H1 (cell line): Measurements from ENCODE around the gene ANKRD40CL. TPM values are rescaled to one million over a fixed set of nuclear protein-coding genes. Genes with fewer than 3 reads are reported as not detected.

ENCODE experiments used
- CTCF ChIA-PET: fragments of 300-600 bp; sonication (Branson Sonifier 250); formaldehyde crosslinking; loops from one replicate; lab custom pipeline; 2021; ENCODE audit not compliant: partially characterized antibody; lab: Charles Lee
- POLR2A ChIA-PET: fragments of 300-600 bp; sonication (Branson Sonifier 250); formaldehyde crosslinking; loops from one replicate; lab custom pipeline; 2021; ENCODE audit warnings: inconsistent platforms; ENCODE audit not compliant: partially characterized antibody; lab: Charles Lee
- DNase-seq, 2 experiments: peaks; one replicate each; pipeline versions ENCODE4 v3.0.0 to v3.0.0-alpha.2; 2010 to 2022; ENCODE audit warnings: low spot score in 2 of 2, low read depth in 1 of 2, mixed read lengths in 1 of 2
- FAIRE-seq: peaks from 2 replicates; lab custom pipeline; 2011; peaks lifted over from hg19 to GRCh38; lab: Jason Lieb, UNC
- H2AFZ ChIP-seq: 2 replicates; pipeline ENCODE4 v1.8.1; 2012; ENCODE audit warnings: low read length, inconsistent platforms
- H2AK5ac ChIP-seq: 2 replicates; pipeline ENCODE4 v1.6.1; 2013; ENCODE audit warnings: low read depth, low read length
- H2BK120ac ChIP-seq: replicated peaks from 2 replicates; pipeline ENCODE3; 2013; ENCODE audit warnings: low read depth, low read length, inconsistent platforms
- H2BK12ac ChIP-seq: 2 replicates; pipeline ENCODE4 v1.6.1; 2013; ENCODE audit warnings: low read depth, low read length
- H2BK15ac ChIP-seq: 2 replicates; pipeline ENCODE4 v1.6.1; 2013; ENCODE audit warnings: low read length
- H2BK20ac ChIP-seq: 2 replicates; pipeline ENCODE4 v1.6.1; 2013; ENCODE audit warnings: low read length
- H2BK5ac ChIP-seq: 2 replicates; pipeline ENCODE4 v1.6.1; 2013; ENCODE audit warnings: low read depth, low read length
- H3K14ac ChIP-seq: 2 replicates; pipeline ENCODE4 v1.6.1; 2013; ENCODE audit warnings: inconsistent platforms; ENCODE audit not compliant: insufficient read length
- H3K18ac ChIP-seq: 2 replicates; pipeline ENCODE4 v1.6.1; 2013; ENCODE audit warnings: low read length; ENCODE audit errors: extremely low read depth
- H3K23ac ChIP-seq: 2 replicates; pipeline ENCODE4 v1.6.1; 2013; ENCODE audit warnings: inconsistent platforms; ENCODE audit not compliant: insufficient read length
- H3K23me2 ChIP-seq: 2 replicates; pipeline ENCODE4 v1.6.1; 2013; ENCODE audit warnings: low read depth, low read length
- H3K27ac ChIP-seq: 2 replicates; pipeline ENCODE4 v1.6.1; 2011; ENCODE audit warnings: low read depth, low read length, inconsistent platforms
- H3K27me3 ChIP-seq, 4 experiments: replicated peaks in 1 of 4; 1 replicate in 1 of 4; 2 replicates in 3 of 4; pipeline versions ENCODE4 v1.6.1 to v1.8.1; 2011 to 2013; ENCODE audit warnings: low read length in 3 of 4, mild to moderate bottlenecking in 3 of 4, inconsistent platforms in 2 of 4, mixed read lengths in 2 of 4, moderate library complexity in 1 of 4; ENCODE audit not compliant: control insufficient read depth in 3 of 4, insufficient read depth in 3 of 4; ENCODE audit errors: extremely low read depth in 1 of 4
- H3K36me3 ChIP-seq, 4 experiments: 2 replicates each; pipeline versions ENCODE4 v1.6.1 to v1.8.1; 2011 to 2013; ENCODE audit warnings: mild to moderate bottlenecking in 4 of 4, low read length in 3 of 4, moderate library complexity in 2 of 4, control low read depth in 1 of 4, inconsistent platforms in 1 of 4; ENCODE audit not compliant: insufficient read depth in 4 of 4, control insufficient read depth in 2 of 4
- H3K4ac ChIP-seq: replicated peaks from 2 replicates; pipeline ENCODE3; 2013; ENCODE audit warnings: low read length, low read depth, mixed read lengths, inconsistent platforms; ENCODE audit not compliant: insufficient read length
- H3K4me1 ChIP-seq, 4 experiments: replicated peaks in 1 of 4; 1 replicate in 1 of 4; 2 replicates in 3 of 4; pipeline versions ENCODE4 v1.6.1 to v1.8.1; 2011 to 2013; ENCODE audit warnings: low read length in 3 of 4, inconsistent platforms in 2 of 4, mixed read lengths in 1 of 4; ENCODE audit not compliant: insufficient read depth in 4 of 4, control insufficient read depth in 3 of 4
- H3K4me2 ChIP-seq, 2 experiments: 2 replicates each; pipeline versions ENCODE4 v1.6.1 to v1.8.1; 2011 to 2013; ENCODE audit warnings: low read depth in 2 of 2, low read length in 2 of 2, control low read depth in 1 of 2, inconsistent platforms in 1 of 2, mild to moderate bottlenecking in 1 of 2; ENCODE audit not compliant: insufficient read depth in 1 of 2
- H3K4me3 ChIP-seq, 4 experiments: fragments of 200-600, 300-600 bp in 1 of 4; sonication (generic), shearing (Covaris generic), sonication (Bioruptor Twin) in 1 of 4; 2 replicates each; pipeline versions ENCODE4 v1.5.1 to v1.8.1; 2011 to 2016; ENCODE audit warnings: low read length in 4 of 4, low read depth in 3 of 4, control low read depth in 2 of 4, inconsistent platforms in 2 of 4, mild to moderate bottlenecking in 2 of 4, mixed read lengths in 1 of 4, moderate library complexity in 1 of 4; ENCODE audit not compliant: insufficient read depth in 2 of 4; ENCODE audit errors: extremely low read depth in 1 of 4
- H3K56ac ChIP-seq: replicated peaks from 2 replicates; pipeline ENCODE3; 2013; ENCODE audit warnings: low read depth, mild to moderate bottlenecking, mixed read lengths, low read length, inconsistent platforms; ENCODE audit not compliant: insufficient read length
- H3K79me1 ChIP-seq: 2 replicates; pipeline ENCODE4 v1.6.1; 2013; ENCODE audit warnings: low read depth, low read length, control low read depth
- H3K79me2 ChIP-seq, 2 experiments: 2 replicates each; pipeline versions ENCODE4 v1.6.1 to v1.8.1; 2012 to 2013; ENCODE audit warnings: low read length in 2 of 2, mild to moderate bottlenecking in 2 of 2, inconsistent platforms in 1 of 2; ENCODE audit not compliant: insufficient read depth in 2 of 2, control insufficient read depth in 1 of 2
- H3K9ac ChIP-seq, 4 experiments: replicated peaks in 1 of 4; 1 replicate in 1 of 4; 2 replicates in 3 of 4; pipeline versions ENCODE4 v1.6.1 to v1.8.1; 2011 to 2013; ENCODE audit warnings: low read depth in 3 of 4, low read length in 3 of 4, control low read depth in 2 of 4, mild to moderate bottlenecking in 2 of 4, moderate library complexity in 2 of 4, inconsistent platforms in 1 of 4; ENCODE audit errors: extremely low read depth in 1 of 4
- H3K9me3 ChIP-seq, 2 experiments: 2 replicates each; pipeline versions ENCODE4 v1.6.1 to v1.8.1; 2012 to 2013; ENCODE audit warnings: mild to moderate bottlenecking in 2 of 2, moderate library complexity in 2 of 2, control low read depth in 1 of 2, inconsistent platforms in 1 of 2, low read depth in 1 of 2, low read length in 1 of 2, mixed read lengths in 1 of 2; ENCODE audit not compliant: insufficient read depth in 2 of 2
- H4K20me1 ChIP-seq, 2 experiments: replicated peaks in 1 of 2; 2 replicates each; pipeline versions ENCODE3 to v1.8.1; 2011 to 2013; ENCODE audit warnings: inconsistent platforms in 2 of 2, low read length in 2 of 2, mild to moderate bottlenecking in 1 of 2; ENCODE audit not compliant: insufficient read depth in 2 of 2, control insufficient read depth in 1 of 2
- H4K5ac ChIP-seq: 2 replicates; pipeline ENCODE4 v1.6.1; 2013; ENCODE audit warnings: low read length, low read depth, mixed read lengths, inconsistent platforms; ENCODE audit not compliant: insufficient read length
- H4K8ac ChIP-seq: 2 replicates; pipeline ENCODE4 v1.8.0; 2013; ENCODE audit warnings: mild to moderate bottlenecking, moderate library complexity, low read length, inconsistent platforms; ENCODE audit not compliant: insufficient read depth; ENCODE audit errors: extremely low read depth
- H4K91ac ChIP-seq: replicated peaks from 2 replicates; pipeline ENCODE3; 2013; ENCODE audit warnings: low read length, mixed read lengths, inconsistent platforms; ENCODE audit not compliant: insufficient read length
- MAFK ChIP-seq: IDR thresholded peaks from 2 replicates; pipeline ENCODE4 v1.6.1; 2012; ENCODE audit warnings: low read depth, mild to moderate bottlenecking, improper control_type of control experiment, low read length
- SIRT6 ChIP-seq: IDR thresholded peaks from one replicate; pipeline ENCODE4 v1.7.1; 2012; ENCODE audit warnings: low read length, inconsistent platforms
- TAF7 ChIP-seq: optimal IDR thresholded peaks from 2 replicates; pipeline ENCODE3; 2011; ENCODE audit warnings: low read depth, mild to moderate bottlenecking, inconsistent platforms, low read length, moderate library complexity, borderline replicate concordance
- WGBS, 2 experiments: shearing (Covaris generic) in 1 of 2; methylation state at CpG; one replicate each; pipeline versions ENCODE4 v1.1.6 to v1.1.7; 2013 to 2015; ENCODE audit warnings: low lambda C conversion rate in 2 of 2, mixed read lengths in 2 of 2, inconsistent platforms in 1 of 2, low coverage in 1 of 2, missing lambda C conversion rate in 1 of 2; ENCODE audit not compliant: insufficient replicate concordance in 2 of 2, insufficient coverage in 1 of 2, insufficient read length in 1 of 2; ENCODE audit errors: extremely low coverage in 1 of 2, missing lambda C conversion rate in 1 of 2; 5-methylcytosine and 5-hydroxymethylcytosine counted together
- polyA plus RNA-seq, 7 experiments: library from polyadenylated mRNA; depleted of rRNA in 3 of 7; stranded (reverse) in 5 of 7; unstranded in 2 of 7; fragments of >200 nt in 5 of 7; fragments of 200-250 nt in 2 of 7; gene quantifications; 1 replicate in 5 of 7; 2 replicates in 1 of 7; 4 replicates in 1 of 7; pipeline versions ENCODE4 v1.2.1 to v1.2.3, GENCODE V29; 2011 to 2013; ENCODE audit warnings: missing spikeins in 2 of 7, mixed read lengths in 2 of 7
- total RNA-seq: library from RNA; stranded (reverse); fragmentation: NEBNext Ultra II Directional; extraction: Animal tissue kit (Norgen Biotek cat#: 25700); gene quantifications from 2 replicates; pipeline ENCODE4 v1.2.1, GENCODE V29; 2021

The ANKRD40CL gene
- total and polyA plus RNA-seq, 2 of the 8 experiments (the other 6 are each of a cell fraction or from before 2014, with no cell fraction given), result not detected

- no peaks in the 10 kb centered on the region for H3K79me2 ChIP-seq
- H3K4me2 ChIP-seq, result no peak overlapping the region
- no peak overlapping the region for H3K56ac ChIP-seq
- WGBS, 2 experiments, result 88% methylated on average over 3 of the region's 3 CpGs; no CpG with 5 or more reads in 1 of the 2 experiments
- H2AFZ ChIP-seq, result no peak overlapping the region
- H3K9me3 ChIP-seq, result no peaks in the 10 kb centered on the region
- H4K8ac ChIP-seq, result no peak overlapping the region
- no peak for TF ChIP-seq TAF7
- TF ChIP-seq MAFK, result no peak
- TF ChIP-seq SIRT6, result no peak
- DNase-seq, result no peak
- ChIA-PET POLR2A (interaction anchor here (0.8 kb wide), 1 partner anchor 50 kb away, joined by 3 read pairs; no protein-coding TSS in a partner anchor), CTCF (interaction anchor here (0.5 to 14.1 kb wide), 9 partner anchors 9 to 213 kb away, joined by 3 to 125 read pairs (median 12); partner anchors contain the start of gene WFIKKN2)
- no peak for FAIRE-seq
- no peaks in the 10 kb centered on the region; a peak in 1 of 7 replicates for H3K27me3 ChIP-seq
- H2BK20ac ChIP-seq, result no peak overlapping the region
- no peak overlapping the region for H2BK12ac ChIP-seq
- no peaks in the 10 kb centered on the region for H3K36me3 ChIP-seq
- no peak overlapping the region for H3K23ac ChIP-seq
- no peak overlapping the region for H2AK5ac ChIP-seq
- H2BK5ac ChIP-seq, result no peak overlapping the region
- no peak overlapping the region for H2BK15ac ChIP-seq
- no peak overlapping the region for H3K27ac ChIP-seq
- H3K4ac ChIP-seq, result no peak overlapping the region
- H3K18ac ChIP-seq, result no peak overlapping the region
- no peak overlapping the region for H4K91ac ChIP-seq
- H3K23me2 ChIP-seq, result no peaks in the 10 kb centered on the region; the same call in 1 of the 2 replicates
- no peak overlapping the region for H3K9ac ChIP-seq
- H4K5ac ChIP-seq, result no peak overlapping the region
- no peaks in the 10 kb centered on the region for H3K79me1 ChIP-seq
- H3K4me3 ChIP-seq, result no peak overlapping the region
- peaks cover 0 to 5% (median 0%) of the 10 kb centered on the region in 4 experiments; a peak in 2 of 7 replicates for H3K4me1 ChIP-seq
- H2BK120ac ChIP-seq, result no peak overlapping the region
- H4K20me1 ChIP-seq, result no peaks in the 10 kb centered on the region
- H3K14ac ChIP-seq, result no peak overlapping the region
Observed at GRCh38 chr17:50815400-50815799, 48.1 kb upstream of the ANKRD40CL start.
